Measurements from ENCODE around the gene RAD51B. TPM values are rescaled to one million over a fixed set of nuclear protein-coding genes. Genes with fewer than 3 reads are reported as not detected.
A peak's percentile ranks its signal among the peaks of the same experiment; 100 is the strongest.

Gene RAD51B
- total RNA-seq, 4 donors from 2014 or later: 19.6 to 39.7 (median 25.4) TPM

DNA sequence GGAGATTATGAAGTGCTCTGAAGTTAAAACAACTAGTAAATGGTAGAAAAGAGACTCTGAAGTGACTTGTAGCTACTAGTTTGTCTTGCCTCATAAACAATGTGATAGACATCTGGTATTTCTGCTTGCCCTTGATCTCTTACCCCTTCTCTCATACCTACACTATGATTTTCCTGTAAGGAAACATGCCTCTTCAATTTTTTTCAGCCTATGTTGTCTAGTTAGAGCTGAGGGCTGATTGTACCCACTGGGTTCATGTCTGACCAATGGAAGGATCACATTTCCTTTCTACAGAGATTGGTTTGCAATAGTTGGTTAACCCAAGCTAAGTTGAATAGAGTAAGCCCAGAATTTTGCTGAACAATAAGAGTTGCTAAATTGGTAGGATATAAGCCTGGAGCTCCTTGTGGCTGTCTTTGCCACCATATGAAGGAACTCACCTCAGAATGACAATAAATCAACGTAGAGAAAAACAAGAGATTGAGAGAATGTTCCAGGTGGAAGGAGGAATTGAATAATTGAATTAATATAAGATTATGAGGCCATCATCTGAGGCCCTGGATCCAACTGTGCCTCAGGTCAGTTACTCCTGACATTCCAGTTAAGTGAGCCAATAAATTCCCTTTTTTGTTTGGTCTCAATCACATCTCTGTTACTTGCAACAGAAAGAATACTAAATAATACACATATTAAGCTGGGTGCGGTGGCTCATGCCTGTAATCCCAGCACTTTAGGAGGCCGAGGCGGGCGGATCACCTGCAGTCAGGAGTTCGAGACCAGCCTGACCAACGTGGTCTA is 626.9 kb downstream of the RAD51B start:
- TF ChIP-seq POLR2A (IDR thresholded peaks at IDR 0.05): no peak
- TF ChIP-seq EP300 (IDR thresholded peaks at IDR 0.05): no peak
- TF ChIP-seq, protein P1, sequence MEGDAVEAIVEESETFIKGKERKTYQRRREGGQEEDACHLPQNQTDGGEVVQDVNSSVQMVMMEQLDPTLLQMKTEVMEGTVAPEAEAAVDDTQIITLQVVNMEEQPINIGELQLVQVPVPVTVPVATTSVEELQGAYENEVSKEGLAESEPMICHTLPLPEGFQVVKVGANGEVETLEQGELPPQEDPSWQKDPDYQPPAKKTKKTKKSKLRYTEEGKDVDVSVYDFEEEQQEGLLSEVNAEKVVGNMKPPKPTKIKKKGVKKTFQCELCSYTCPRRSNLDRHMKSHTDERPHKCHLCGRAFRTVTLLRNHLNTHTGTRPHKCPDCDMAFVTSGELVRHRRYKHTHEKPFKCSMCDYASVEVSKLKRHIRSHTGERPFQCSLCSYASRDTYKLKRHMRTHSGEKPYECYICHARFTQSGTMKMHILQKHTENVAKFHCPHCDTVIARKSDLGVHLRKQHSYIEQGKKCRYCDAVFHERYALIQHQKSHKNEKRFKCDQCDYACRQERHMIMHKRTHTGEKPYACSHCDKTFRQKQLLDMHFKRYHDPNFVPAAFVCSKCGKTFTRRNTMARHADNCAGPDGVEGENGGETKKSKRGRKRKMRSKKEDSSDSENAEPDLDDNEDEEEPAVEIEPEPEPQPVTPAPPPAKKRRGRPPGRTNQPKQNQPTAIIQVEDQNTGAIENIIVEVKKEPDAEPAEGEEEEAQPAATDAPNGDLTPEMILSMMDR (IDR thresholded peaks at IDR 0.05): no peak
- no peak for TF ChIP-seq POLR2AphosphoS5 (IDR thresholded peaks at IDR 0.05)
- no peaks in the 10 kb centered on the region for H3K27me3 ChIP-seq
- no peaks in the 10 kb centered on the region for H3K36me3 ChIP-seq
- H3K4me1 ChIP-seq: peaks cover 49% of the 10 kb centered on the region
- 60% methylated on average over 7 of the region's 7 CpGs for WGBS
- DNase-seq (ENCODE audit: low spot score in 2 of 2): no peak
- H3K4me3 ChIP-seq: no peak overlapping the region
- no peaks in the 10 kb centered on the region for H3K9me3 ChIP-seq
- no peak overlapping the region for H3K27ac ChIP-seq

DNA sequence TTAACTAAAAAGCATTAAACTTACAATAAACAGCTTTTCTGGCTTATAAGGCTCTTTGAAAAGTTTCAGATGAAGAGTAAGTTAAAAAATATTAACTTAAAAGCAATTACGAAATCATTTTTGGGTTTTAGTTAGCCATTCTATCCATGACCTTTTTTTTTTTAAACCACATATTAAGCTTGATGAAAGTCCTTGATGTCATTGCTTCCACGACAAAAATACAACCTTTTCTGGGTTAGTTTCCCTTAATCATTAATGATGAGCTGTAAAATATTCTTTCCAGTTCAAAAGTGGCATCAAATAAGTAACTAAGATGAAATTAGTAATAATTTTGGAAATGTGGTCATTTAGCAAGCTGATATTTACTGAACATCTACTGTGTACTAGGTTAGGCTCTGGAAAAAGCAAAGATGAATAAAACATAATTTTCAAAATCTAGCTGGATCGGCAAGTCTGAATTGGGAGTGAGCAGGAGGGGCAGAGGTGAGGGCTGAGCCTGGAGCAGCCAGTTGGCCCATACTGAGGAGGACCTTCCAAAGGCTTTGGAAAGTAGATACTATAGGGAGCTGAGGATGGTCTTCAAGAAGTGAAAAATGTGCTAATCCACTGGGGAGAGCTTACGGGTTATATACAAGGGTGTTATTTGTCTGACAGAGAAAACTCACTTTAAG is 628.1 kb downstream of the RAD51B start:
- DNase-seq (ENCODE audit: low spot score in 2 of 2): no peak
- Histone ChIP-seq H3K9me3 (no peaks in the 10 kb centered on the region), H3K36me3 (no peaks in the 10 kb centered on the region), H3K27me3 (no peaks in the 10 kb centered on the region), H3K4me1 (peaks cover 52% of the 10 kb centered on the region), H3K4me3 (no peak overlapping the region), H3K27ac (no peak overlapping the region)
- 81% methylated on average over 4 of the region's 4 CpGs for WGBS
- TF ChIP-seq POLR2A (IDR thresholded peaks at IDR 0.05) (no peak), EP300 (IDR thresholded peaks at IDR 0.05) (no peak), POLR2AphosphoS5 (IDR thresholded peaks at IDR 0.05) (no peak)
- TF ChIP-seq, protein P1 (IDR thresholded peaks at IDR 0.05): no peak

DNA sequence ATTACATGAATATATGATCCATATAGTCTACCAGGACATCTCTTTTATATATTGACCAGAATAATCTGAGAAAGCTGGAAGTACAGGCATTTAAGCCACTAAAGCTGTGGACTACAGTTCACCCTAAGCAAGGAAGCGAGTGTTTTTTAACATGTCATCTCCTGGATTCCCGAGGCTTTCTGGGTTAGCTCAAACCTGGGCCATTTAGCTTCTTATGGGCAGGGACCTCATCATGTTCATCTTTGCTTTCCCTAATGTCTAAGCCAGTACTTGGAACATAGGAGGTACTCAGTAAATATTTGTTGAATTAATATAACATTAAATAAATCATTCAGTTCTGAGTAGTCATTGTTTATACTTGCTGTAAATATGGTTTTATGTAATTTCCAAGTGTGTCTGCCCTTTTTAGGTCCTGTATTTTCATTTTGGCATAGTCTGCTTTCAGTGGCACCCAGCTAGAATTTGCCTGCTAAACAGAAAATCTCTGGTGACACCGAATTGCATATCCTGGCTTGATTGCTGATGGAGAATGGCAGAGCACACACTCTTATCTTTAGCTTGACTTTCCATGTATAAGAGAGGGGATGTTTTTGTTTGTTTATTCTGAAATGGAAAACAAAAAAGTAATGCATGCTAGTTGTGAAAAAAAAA is 628.8 kb downstream of the RAD51B start:
- H3K27ac ChIP-seq: no peak overlapping the region
- H3K9me3 ChIP-seq: no peaks in the 10 kb centered on the region
- H3K36me3 ChIP-seq: no peaks in the 10 kb centered on the region
- H3K4me3 ChIP-seq: no peak overlapping the region
- 86% methylated on average over 3 of the region's 3 CpGs for WGBS
- no peak for DNase-seq (ENCODE audit: low spot score in 2 of 2)
- TF ChIP-seq, protein P1 (IDR thresholded peaks at IDR 0.05): no peak
- TF ChIP-seq POLR2AphosphoS5 (IDR thresholded peaks at IDR 0.05): no peak
- TF ChIP-seq POLR2A (IDR thresholded peaks at IDR 0.05): no peak
- TF ChIP-seq EP300 (IDR thresholded peaks at IDR 0.05): no peak
- no peaks in the 10 kb centered on the region for H3K27me3 ChIP-seq
- peaks cover 46% of the 10 kb centered on the region for H3K4me1 ChIP-seq

DNA sequence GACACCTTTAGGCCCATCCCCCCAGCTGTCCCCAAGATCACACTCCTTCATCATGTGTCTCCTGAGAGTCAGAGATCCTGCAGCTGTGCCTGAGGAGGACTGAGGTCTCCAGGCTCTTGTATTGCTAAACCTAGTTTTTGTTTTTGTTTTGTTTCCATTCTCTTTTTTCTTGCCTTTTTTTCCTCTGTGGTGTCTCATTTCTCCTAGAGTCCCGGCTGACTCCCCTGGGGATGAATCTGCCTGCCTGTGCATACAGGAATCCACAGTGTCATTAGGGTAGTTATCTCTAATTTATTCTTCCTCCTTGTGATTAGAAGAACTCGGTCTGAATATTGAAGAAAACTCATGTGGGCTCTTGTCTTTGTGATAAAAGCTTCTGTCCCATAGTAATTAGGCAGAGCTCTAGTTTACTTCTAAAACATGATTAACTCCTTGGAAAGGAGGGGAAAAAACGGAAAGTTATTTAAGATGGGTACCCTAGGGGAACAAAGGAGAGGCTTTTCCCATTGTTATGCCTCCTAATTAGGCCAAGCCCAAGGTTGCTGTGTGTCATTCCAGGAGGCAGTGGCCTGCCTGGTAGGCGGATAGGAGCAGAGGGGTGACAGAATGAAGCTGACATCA is 630.1 kb downstream of the RAD51B start:
- peaks cover 33% of the 10 kb centered on the region for H3K4me1 ChIP-seq
- peak overlapping the region; percentile 1 for H3K27ac ChIP-seq
- 63% methylated on average over 4 of the region's 4 CpGs for WGBS

More for the DNA sequence above, 630.1 kb downstream of the RAD51B start:
- Histone ChIP-seq H3K27me3 (no peaks in the 10 kb centered on the region), H3K9me3 (peaks cover 4% of the 10 kb centered on the region), H3K4me3 (no peak overlapping the region), H3K36me3 (no peaks in the 10 kb centered on the region)
- TF ChIP-seq POLR2A (IDR thresholded peaks at IDR 0.05) (no peak), POLR2AphosphoS5 (IDR thresholded peaks at IDR 0.05) (no peak), EP300 (IDR thresholded peaks at IDR 0.05) (no peak)
- TF ChIP-seq, protein P1 (IDR thresholded peaks at IDR 0.05): no peak
- no peak for DNase-seq (ENCODE audit: low spot score in 2 of 2)
